Measurements from ENCODE around the gene AHNAK2. TPM values are rescaled to one million over a fixed set of nuclear protein-coding genes. Genes with fewer than 3 reads are reported as not detected.
A peak's percentile ranks its signal among the peaks of the same experiment; 100 is the strongest.

Gene AHNAK2
- total and polyA plus RNA-seq, 2 donors (not counting 1 experiment from before 2014, with no cell fraction given): not detected

DNA sequence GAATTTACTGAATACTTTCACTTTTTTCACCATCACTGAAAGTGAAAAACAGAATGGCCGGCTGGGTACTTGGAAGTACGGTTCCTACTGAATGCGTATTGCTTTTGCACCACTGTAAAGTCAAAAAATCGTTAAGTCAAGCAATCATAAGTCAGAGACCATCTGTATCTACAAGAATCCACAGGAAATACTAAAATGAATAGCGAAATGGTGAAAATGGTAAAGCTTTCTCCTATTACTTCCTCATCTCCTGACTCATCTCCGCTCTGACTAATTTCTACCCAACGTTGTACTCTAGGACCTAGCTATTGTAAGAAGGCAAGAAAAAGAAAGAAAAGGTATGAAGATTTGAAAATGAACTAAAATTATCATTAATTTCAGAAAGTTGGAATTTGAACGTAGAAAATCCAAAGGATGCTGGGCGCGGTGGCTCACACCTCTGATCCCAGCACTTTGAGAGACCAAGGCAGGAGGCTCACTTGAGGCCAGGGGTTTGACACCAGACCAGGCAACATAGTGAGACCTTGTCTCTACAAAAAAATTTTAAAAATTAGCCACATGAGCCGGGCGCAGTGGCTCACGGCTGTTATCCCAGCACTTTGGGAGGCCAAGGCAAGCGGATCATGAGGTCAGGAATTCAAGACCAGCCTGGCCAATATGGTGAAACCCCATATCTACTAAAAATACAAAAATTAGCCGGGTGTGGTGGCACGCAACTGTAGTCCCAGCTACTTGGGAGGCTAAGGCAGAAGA, 48.0 kb upstream of the AHNAK2 start:
- Histone ChIP-seq H3K36me3 (replicated peaks in 1 of 2; ENCODE audit: control extremely low read depth in 1 of 2, control insufficient read depth in 1 of 2, extremely low read depth in 1 of 2, insufficient read depth in 2 of 2, low read length in 1 of 2) (no peaks in the 10 kb centered on the region), H3K4me2 (replicated peaks; ENCODE audit: low read depth, low read length, poor library complexity, severe bottlenecking) (peak overlapping the region; percentile 26), H3K4me1 (ENCODE audit: control insufficient read depth in 2 of 2, insufficient read depth in 2 of 2, low read length in 2 of 2) (peaks cover 4 to 23% of the 10 kb centered on the region in 2 donors), H3K4me3 (ENCODE audit: control extremely low read depth in 1 of 5, extremely low read depth in 1 of 5, insufficient read depth in 1 of 5, low read depth in 2 of 5, low read length in 4 of 5) (no peak overlapping the region), H3K27ac (ENCODE audit: low read length in 2 of 2) (no peak overlapping the region), H3K27me3 (replicated peaks in 1 of 4; ENCODE audit: control extremely low read depth in 1 of 4, control insufficient read depth in 3 of 4, insufficient read depth in 4 of 4, low read length in 3 of 4) (no peaks in the 10 kb centered on the region), H3K9ac (ENCODE audit: low read length) (no peak overlapping the region), H2AFZ (ENCODE audit: insufficient read depth, low read depth, low read length, poor library complexity, severe bottlenecking) (no peak overlapping the region), H4K20me1 (ENCODE audit: control insufficient read depth, insufficient read depth, low read length, poor library complexity, severe bottlenecking) (no peaks in the 10 kb centered on the region), H3K9me3 (ENCODE audit: control extremely low read depth in 1 of 3, control insufficient read depth in 2 of 3, insufficient read depth in 1 of 3, low read length in 2 of 3) (no peaks in the 10 kb centered on the region), H3K79me2 (ENCODE audit: control insufficient read depth, insufficient read depth, low read length) (peaks cover 7% of the 10 kb centered on the region)
- ATAC-seq (ENCODE audit: low read depth) (no peak), DNase-seq (peak; percentile 13)
- WGBS (ENCODE audit: insufficient coverage): 78% methylated on average over 9 of the region's 16 CpGs
- peaks cover 31% of the 10 kb centered on the region for H3K4me1 Mint-ChIP-seq
- intact Hi-C loops (cut with micrococcal nuclease): no loop called here
- CTCF ChIA-PET: interaction anchor here (0.7 to 4.6 kb wide), 4 partner anchors 9 to 19 kb away, joined by 3 to 20 read pairs (median 4); no protein-coding TSS in a partner anchor
- no peaks in the 10 kb centered on the region for H3K27me3 Mint-ChIP-seq
- TF ChIP-seq, protein P1, sequence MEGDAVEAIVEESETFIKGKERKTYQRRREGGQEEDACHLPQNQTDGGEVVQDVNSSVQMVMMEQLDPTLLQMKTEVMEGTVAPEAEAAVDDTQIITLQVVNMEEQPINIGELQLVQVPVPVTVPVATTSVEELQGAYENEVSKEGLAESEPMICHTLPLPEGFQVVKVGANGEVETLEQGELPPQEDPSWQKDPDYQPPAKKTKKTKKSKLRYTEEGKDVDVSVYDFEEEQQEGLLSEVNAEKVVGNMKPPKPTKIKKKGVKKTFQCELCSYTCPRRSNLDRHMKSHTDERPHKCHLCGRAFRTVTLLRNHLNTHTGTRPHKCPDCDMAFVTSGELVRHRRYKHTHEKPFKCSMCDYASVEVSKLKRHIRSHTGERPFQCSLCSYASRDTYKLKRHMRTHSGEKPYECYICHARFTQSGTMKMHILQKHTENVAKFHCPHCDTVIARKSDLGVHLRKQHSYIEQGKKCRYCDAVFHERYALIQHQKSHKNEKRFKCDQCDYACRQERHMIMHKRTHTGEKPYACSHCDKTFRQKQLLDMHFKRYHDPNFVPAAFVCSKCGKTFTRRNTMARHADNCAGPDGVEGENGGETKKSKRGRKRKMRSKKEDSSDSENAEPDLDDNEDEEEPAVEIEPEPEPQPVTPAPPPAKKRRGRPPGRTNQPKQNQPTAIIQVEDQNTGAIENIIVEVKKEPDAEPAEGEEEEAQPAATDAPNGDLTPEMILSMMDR (IDR thresholded peaks at IDR 0.05): no peak
- no peak for TF ChIP-seq EZH2 (IDR thresholded peaks at IDR 0.05; ENCODE audit: borderline replicate concordance, insufficient read depth, low read depth, low read length, poor library complexity, severe bottlenecking)
- no peaks in the 10 kb centered on the region for H3K9me3 Mint-ChIP-seq (ENCODE audit: insufficient read depth)
- POLR2A ChIA-PET: no interaction called here
- peak overlapping the region; percentile 36 for H3K4me3 Mint-ChIP-seq
- peak overlapping the region; percentile 80 for H3K27ac Mint-ChIP-seq

DNA sequence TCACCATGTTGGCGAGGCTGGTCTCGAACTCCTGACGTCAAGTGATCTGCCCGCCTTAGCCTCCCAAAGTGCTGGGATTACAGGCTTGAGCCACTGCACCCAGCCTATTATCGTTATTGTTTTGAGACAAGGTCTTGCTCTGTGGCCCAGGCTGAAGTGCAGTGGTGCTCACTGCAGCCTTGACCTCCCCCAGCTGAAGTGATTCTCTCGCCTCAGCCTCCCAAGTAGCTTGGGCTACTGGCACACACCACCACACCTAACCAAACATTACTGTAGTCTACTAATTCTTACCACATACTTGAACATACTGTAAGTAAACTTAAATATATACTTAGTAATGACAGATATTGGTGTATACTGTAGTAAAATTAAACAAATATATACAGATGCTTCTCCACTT, 47.3 kb upstream of the AHNAK2 start:
- Histone ChIP-seq H3K4me3 (ENCODE audit: control extremely low read depth in 1 of 5, extremely low read depth in 1 of 5, insufficient read depth in 1 of 5, low read depth in 2 of 5, low read length in 4 of 5) (no peak overlapping the region), H3K27ac (ENCODE audit: low read length in 2 of 2) (no peak overlapping the region)
- intact Hi-C loops (cut with micrococcal nuclease): no loop called here

More for the DNA sequence above, 47.3 kb upstream of the AHNAK2 start:
- Mint-ChIP-seq H3K27ac (peak overlapping the region; percentile 90), H3K4me1 (peaks cover 31% of the 10 kb centered on the region), H3K4me3 (no peak overlapping the region), H3K9me3 (ENCODE audit: insufficient read depth) (no peaks in the 10 kb centered on the region), H3K27me3 (no peaks in the 10 kb centered on the region)
- DNase-seq (no peak), ATAC-seq (ENCODE audit: low read depth) (no peak)
- peaks cover 4 to 23% of the 10 kb centered on the region in 2 donors for H3K4me1 ChIP-seq (ENCODE audit: control insufficient read depth in 2 of 2, insufficient read depth in 2 of 2, low read length in 2 of 2)
- TF ChIP-seq, protein P1 (IDR thresholded peaks at IDR 0.05): no peak
- no peak for TF ChIP-seq EZH2 (IDR thresholded peaks at IDR 0.05; ENCODE audit: borderline replicate concordance, insufficient read depth, low read depth, low read length, poor library complexity, severe bottlenecking)
- POLR2A ChIA-PET: no interaction called here
- no peaks in the 10 kb centered on the region for H3K36me3 ChIP-seq (replicated peaks in 1 of 2; ENCODE audit: control extremely low read depth in 1 of 2, control insufficient read depth in 1 of 2, extremely low read depth in 1 of 2, insufficient read depth in 2 of 2, low read length in 1 of 2)
- no peaks in the 10 kb centered on the region for H3K9me3 ChIP-seq (ENCODE audit: control extremely low read depth in 1 of 3, control insufficient read depth in 2 of 3, insufficient read depth in 1 of 3, low read length in 2 of 3)
- H3K27me3 ChIP-seq (replicated peaks in 1 of 4; ENCODE audit: control extremely low read depth in 1 of 4, control insufficient read depth in 3 of 4, insufficient read depth in 4 of 4, low read length in 3 of 4): no peaks in the 10 kb centered on the region
- H4K20me1 ChIP-seq (ENCODE audit: control insufficient read depth, insufficient read depth, low read length, poor library complexity, severe bottlenecking): no peaks in the 10 kb centered on the region
- H3K9ac ChIP-seq (ENCODE audit: low read length): no peak overlapping the region
- 97% methylated on average over 5 of the region's 6 CpGs for WGBS (ENCODE audit: insufficient coverage)
- H2AFZ ChIP-seq (ENCODE audit: insufficient read depth, low read depth, low read length, poor library complexity, severe bottlenecking): no peak overlapping the region
- H3K79me2 ChIP-seq (ENCODE audit: control insufficient read depth, insufficient read depth, low read length): peaks cover 7% of the 10 kb centered on the region
- H3K4me2 ChIP-seq (replicated peaks; ENCODE audit: low read depth, low read length, poor library complexity, severe bottlenecking): no peak overlapping the region
- CTCF ChIA-PET: interaction anchor here (0.7 to 4.6 kb wide), 3 partner anchors 10 to 20 kb away, joined by 3 to 20 read pairs (median 4); no protein-coding TSS in a partner anchor
